Upper lobe of left lung (tissue), 6 donors: ENCODE measurements around the gene PLCB4. TPM values are rescaled to one million over a fixed set of nuclear protein-coding genes. Genes with fewer than 3 reads are reported as not detected.

ENCODE experiments used
- ATAC-seq, 2 donors: fragments of 200-7000 bp; cut with Tn5 transposase; one replicate each; pipeline ENCODE4 v1.9.1; 2022; ENCODE audit warnings: mild to moderate bottlenecking in 2 of 2, moderate library complexity in 2 of 2; ENCODE audit not compliant: low FRiP score in 2 of 2
- DNase-seq, 2 donors: peaks; one replicate each; pipeline ENCODE4 v3.0.0-alpha.2; 2019 to 2020
- H3K27ac ChIP-seq, 4 donors: fragments of 200-600 bp; sonication (generic); one replicate each; pipeline ENCODE4 v1.5.1; 2016 to 2019
- H3K27me3 ChIP-seq, 4 donors: fragments of 200-600 bp; sonication (generic); one replicate each; pipeline ENCODE4 v1.5.1; 2017 to 2019
- H3K36me3 ChIP-seq, 4 donors: fragments of 200-600 bp; sonication (generic); one replicate each; pipeline ENCODE4 v1.5.1; 2016 to 2019
- H3K4me1 ChIP-seq, 4 donors: fragments of 200-600 bp; sonication (generic); one replicate each; pipeline ENCODE4 v1.5.1; 2018 to 2019
- H3K4me3 ChIP-seq, 4 donors: fragments of 200-600 bp; sonication (generic); one replicate each; pipeline ENCODE4 v1.5.1; 2017 to 2019; ENCODE audit warnings: mild to moderate bottlenecking in 2 of 4, moderate library complexity in 1 of 4
- H3K9me3 ChIP-seq, 4 donors: fragments of 200-600 bp; sonication (generic); one replicate each; pipeline ENCODE4 v1.5.1; 2018 to 2019
- EP300 ChIP-seq, 4 donors: sonication (generic); formaldehyde crosslinking; IDR thresholded peaks; one replicate each; pipeline ENCODE4 v1.5.1; 2017; ENCODE audit warnings: antibody characterized with exemption in 4 of 4, control low read depth in 2 of 4
- POLR2A ChIP-seq, 4 donors: fragments of 450-650 bp; IDR thresholded peaks; one replicate each; pipeline ENCODE4 v1.5.1; 2016 to 2017; ENCODE audit warnings: antibody characterized with exemption in 4 of 4, mild to moderate bottlenecking in 2 of 4
- POLR2AphosphoS5 ChIP-seq, 2 donors: sonication (generic); formaldehyde crosslinking; IDR thresholded peaks; one replicate each; pipeline ENCODE4 v1.5.1; 2017; ENCODE audit warnings: antibody characterized with exemption in 2 of 2
- WGBS, 2 donors: methylation state at CpG; one replicate each; pipeline ENCODE4 v1.1.5; 2017 to 2018; 5-methylcytosine and 5-hydroxymethylcytosine counted together
- total RNA-seq, 6 donors: library from RNA; depleted of rRNA in 4 of 6; stranded (reverse); fragments of >200 nt in 4 of 6; gene quantifications; one replicate each; pipeline versions ENCODE4 v1.1.0 to v1.2.1, GENCODE V29; 2016 to 2021
- TF ChIP-seq, protein P1 (sequence below), 6 experiments: fragments of 450-650 bp in 4 of 6; fragments of 200-600 bp in 2 of 6; sonication (generic) in 2 of 6; IDR thresholded peaks; one replicate each; pipeline ENCODE4 v1.5.1; 2016 to 2019; ENCODE audit warnings: antibody characterized with exemption in 6 of 6
- donor health status: DM: no; HTN: no; CAD: no; lungs with moderate emphysema.
- donor health status: DM: no; HTN: yes; CAD: no; lungs with severe emphysema.

PLCB4 gene
- total RNA-seq, 6 donors from 2014 or later: 5.7 to 15.2 (median 8.2) TPM

DNA sequence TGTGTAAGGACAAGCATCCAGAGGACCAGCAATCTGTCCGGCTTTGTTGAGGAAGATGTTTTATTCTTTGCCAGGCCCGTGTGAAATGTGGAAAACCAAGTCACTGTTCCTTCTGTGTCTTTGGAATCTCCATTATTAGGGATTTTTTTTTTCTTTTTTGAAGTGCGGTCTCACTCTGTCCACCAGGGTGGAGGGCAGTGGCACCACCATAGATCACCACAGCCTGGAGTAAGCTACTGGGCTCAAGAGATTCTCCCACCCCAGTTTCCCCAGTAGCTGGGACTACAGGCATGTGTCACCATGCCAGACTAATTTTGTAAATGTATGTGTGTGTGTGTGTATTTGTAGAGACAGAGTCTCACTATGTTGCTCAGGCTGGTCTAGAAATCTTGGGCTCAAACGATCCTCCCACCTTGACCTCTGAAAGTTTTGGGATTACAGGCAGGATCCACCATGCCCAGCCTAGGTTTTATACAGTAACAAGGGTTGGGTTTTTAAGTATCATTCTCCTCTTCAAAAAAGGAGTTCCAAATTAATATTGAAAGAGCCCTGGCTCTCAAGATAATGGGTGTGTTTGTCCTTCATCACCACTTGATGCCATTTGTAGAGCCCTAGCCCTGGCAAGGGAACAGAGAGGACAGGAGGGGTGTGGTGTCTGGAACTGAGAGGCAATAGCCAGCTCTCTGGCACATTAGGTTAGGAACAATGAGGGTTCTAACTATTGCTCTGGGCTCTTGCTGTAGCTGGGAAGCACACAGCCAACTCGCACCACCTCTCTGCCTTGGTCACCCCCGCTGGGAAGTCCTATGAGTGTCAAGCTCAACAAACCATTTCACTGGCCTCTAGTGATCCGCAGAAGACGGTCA is 448.6 kb downstream of the PLCB4 start:
- 64 to 65% methylated on average over 8 of the region's 8 CpGs for WGBS, 2 donors
- no peak overlapping the region for H3K4me3 ChIP-seq
- no peaks in the 10 kb centered on the region for H3K36me3 ChIP-seq
- H3K27ac ChIP-seq: no peak overlapping the region
- peaks cover 0 to 20% (median 0%) of the 10 kb centered on the region in 4 donors for H3K27me3 ChIP-seq
- DNase-seq: peak in 1 of 2 donors; percentile 37
- H3K9me3 ChIP-seq: no peaks in the 10 kb centered on the region
- peak in 1 of 2 donors; percentile 39 for ATAC-seq
- TF ChIP-seq POLR2A (IDR thresholded peaks at IDR 0.05) (no peak), EP300 (IDR thresholded peaks at IDR 0.05) (no peak), POLR2AphosphoS5 (IDR thresholded peaks at IDR 0.05) (no peak)
- TF ChIP-seq, protein P1, sequence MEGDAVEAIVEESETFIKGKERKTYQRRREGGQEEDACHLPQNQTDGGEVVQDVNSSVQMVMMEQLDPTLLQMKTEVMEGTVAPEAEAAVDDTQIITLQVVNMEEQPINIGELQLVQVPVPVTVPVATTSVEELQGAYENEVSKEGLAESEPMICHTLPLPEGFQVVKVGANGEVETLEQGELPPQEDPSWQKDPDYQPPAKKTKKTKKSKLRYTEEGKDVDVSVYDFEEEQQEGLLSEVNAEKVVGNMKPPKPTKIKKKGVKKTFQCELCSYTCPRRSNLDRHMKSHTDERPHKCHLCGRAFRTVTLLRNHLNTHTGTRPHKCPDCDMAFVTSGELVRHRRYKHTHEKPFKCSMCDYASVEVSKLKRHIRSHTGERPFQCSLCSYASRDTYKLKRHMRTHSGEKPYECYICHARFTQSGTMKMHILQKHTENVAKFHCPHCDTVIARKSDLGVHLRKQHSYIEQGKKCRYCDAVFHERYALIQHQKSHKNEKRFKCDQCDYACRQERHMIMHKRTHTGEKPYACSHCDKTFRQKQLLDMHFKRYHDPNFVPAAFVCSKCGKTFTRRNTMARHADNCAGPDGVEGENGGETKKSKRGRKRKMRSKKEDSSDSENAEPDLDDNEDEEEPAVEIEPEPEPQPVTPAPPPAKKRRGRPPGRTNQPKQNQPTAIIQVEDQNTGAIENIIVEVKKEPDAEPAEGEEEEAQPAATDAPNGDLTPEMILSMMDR (IDR thresholded peaks at IDR 0.05): no peak
- H3K4me1 ChIP-seq: peaks cover 12 to 30% (median 26%) of the 10 kb centered on the region in 4 donors

DNA sequence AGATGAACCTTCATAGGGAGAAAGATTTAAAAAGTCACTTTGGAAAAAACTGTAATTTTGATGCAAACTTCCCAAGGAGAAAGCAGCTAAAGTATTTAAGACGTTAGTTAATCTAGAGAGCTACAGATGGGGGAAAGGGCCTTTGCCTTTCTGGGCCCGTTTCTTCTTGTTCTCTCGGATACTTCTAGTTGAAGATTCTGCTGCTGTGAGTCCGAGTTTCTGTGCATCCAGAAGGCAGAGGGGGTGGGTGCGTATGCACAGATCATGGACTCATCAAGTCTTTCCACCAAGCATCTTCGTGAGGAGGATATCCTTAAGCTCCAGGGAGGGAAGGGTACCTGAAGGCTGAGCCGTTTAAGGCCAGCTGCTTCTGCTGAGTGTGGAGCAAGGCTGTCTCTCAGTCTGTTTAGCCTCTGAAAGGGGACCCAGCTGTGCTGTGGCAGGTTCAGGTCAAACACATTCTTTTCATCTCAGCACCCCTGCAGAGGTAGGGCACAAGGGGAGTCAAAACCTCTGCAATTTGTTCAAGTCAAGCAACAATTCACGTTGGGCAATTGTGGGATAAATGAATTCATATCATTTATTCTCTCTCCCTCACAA is 449.8 kb downstream of the PLCB4 start:
- TF ChIP-seq, protein P1 (IDR thresholded peaks at IDR 0.05): no peak
- TF ChIP-seq POLR2AphosphoS5 (IDR thresholded peaks at IDR 0.05) (no peak), POLR2A (IDR thresholded peaks at IDR 0.05) (no peak), EP300 (IDR thresholded peaks at IDR 0.05) (no peak)
- Histone ChIP-seq H3K4me3 (no peak overlapping the region), H3K27ac (no peak overlapping the region), H3K9me3 (no peaks in the 10 kb centered on the region), H3K27me3 (peaks cover 0 to 20% (median 0%) of the 10 kb centered on the region in 4 donors), H3K4me1 (peaks cover 12 to 30% (median 26%) of the 10 kb centered on the region in 4 donors), H3K36me3 (no peaks in the 10 kb centered on the region)
- ATAC-seq (no peak), DNase-seq (no peak)
- WGBS, 2 donors: 54 to 66% methylated on average over 8 of the region's 8 CpGs

DNA sequence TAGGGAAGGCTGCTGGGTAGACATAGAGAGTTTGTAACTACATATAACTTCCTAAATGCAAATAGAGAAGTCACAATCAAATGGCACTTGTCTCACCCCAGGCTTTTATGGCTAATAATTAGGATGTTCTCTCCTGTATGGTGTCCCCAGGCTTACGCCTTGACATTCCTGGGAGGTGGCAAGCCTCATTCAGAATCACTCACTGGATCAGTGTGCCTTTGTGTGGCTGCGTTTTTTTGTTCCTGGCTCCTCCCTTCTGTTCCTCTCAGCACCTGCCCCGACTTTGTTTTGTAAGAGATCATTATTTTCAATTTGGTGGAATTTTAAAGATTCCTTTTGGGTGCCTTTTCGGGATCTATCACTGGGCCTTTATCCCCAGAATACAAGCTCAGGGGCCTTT is 451.2 kb downstream of the PLCB4 start:
- 78 to 81% methylated on average over 4 of the region's 4 CpGs for WGBS, 2 donors
- H3K27ac ChIP-seq: no peak overlapping the region
- H3K4me1 ChIP-seq: peaks cover 6 to 22% (median 19%) of the 10 kb centered on the region in 4 donors
- no peak overlapping the region for H3K4me3 ChIP-seq
- H3K9me3 ChIP-seq: no peaks in the 10 kb centered on the region
- ATAC-seq: no peak
- TF ChIP-seq POLR2AphosphoS5 (IDR thresholded peaks at IDR 0.05): no peak
- H3K27me3 ChIP-seq: peaks cover 0 to 9% (median 0%) of the 10 kb centered on the region in 4 donors
- no peak for DNase-seq
- H3K36me3 ChIP-seq: no peaks in the 10 kb centered on the region

DNA sequence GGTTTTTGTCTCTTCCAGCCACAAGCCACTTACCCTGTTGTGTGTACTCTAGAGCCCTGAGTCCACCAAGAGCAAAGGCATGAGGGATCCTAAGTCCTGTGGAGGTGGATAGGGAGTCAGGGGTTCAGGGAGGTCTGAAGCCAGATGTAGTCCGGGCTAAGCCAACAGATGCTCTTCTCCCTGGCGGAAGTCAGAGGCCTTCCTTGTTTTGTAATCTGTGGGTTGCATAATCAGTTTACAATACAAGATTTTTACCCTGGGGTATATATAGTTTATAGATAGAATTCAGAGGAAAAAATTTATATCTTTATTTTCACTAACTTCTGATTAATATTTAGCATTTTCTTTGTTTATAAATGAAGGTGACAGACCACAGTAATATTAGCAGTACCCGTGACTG is 454.7 kb downstream of the PLCB4 start:
- no peak for DNase-seq
- H3K9me3 ChIP-seq: no peaks in the 10 kb centered on the region
- no peak for TF ChIP-seq EP300 (IDR thresholded peaks at IDR 0.05)
- whole genome bisulfite sequencing, 2 donors: 71 to 82% methylated on average over 3 of the region's 3 CpGs
- no peaks in the 10 kb centered on the region for H3K27me3 ChIP-seq
- no peak overlapping the region for H3K27ac ChIP-seq
- ATAC-seq: no peak
- H3K4me3 ChIP-seq: no peak overlapping the region
- H3K4me1 ChIP-seq: no peaks in the 10 kb centered on the region
- no peaks in the 10 kb centered on the region for H3K36me3 ChIP-seq
